ACC112 (cell line): ENCODE measurements around the gene TMEM167A.

Experiments used
- H2AFZ ChIP-seq: fragments of 200-600 bp; sonication (generic); one replicate; pipeline ENCODE4 v1.6.0; 2017; ENCODE audit warnings: antibody characterized with exemption, low read length; ENCODE audit not compliant: unreplicated experiment
- H3K27ac ChIP-seq: fragments of 200-600 bp; sonication (generic); 2 replicates; pipeline ENCODE4 v1.5.1; 2014; ENCODE audit warnings: low read depth, mild to moderate bottlenecking, antibody characterized with exemption, low read length, moderate library complexity
- H3K27me3 ChIP-seq: fragments of 200-600 bp; sonication (generic); 2 replicates; pipeline ENCODE4 v1.6.1; 2014; ENCODE audit warnings: mild to moderate bottlenecking, antibody characterized with exemption, low read length, moderate library complexity, mixed read lengths; ENCODE audit not compliant: insufficient read depth
- H3K36me3 ChIP-seq: fragments of 200-600 bp; sonication (generic); 2 replicates; pipeline ENCODE4 v1.6.1; 2016; ENCODE audit warnings: mild to moderate bottlenecking, antibody characterized with exemption, low read length, moderate library complexity, mixed read lengths; ENCODE audit not compliant: insufficient read depth
- H3K4me1 ChIP-seq: fragments of 200-600 bp; sonication (generic); one replicate; pipeline ENCODE4 v1.6.1; 2016; ENCODE audit warnings: low read length, mixed read lengths; ENCODE audit not compliant: insufficient read depth, unreplicated experiment, control insufficient read depth
- H3K4me3 ChIP-seq: fragments of 200-600 bp; sonication (generic); 2 replicates; pipeline ENCODE4 v1.5.1; 2014; ENCODE audit warnings: mild to moderate bottlenecking, low read depth, low read length
- H3K79me2 ChIP-seq: fragments of 200-600 bp; sonication (generic); one replicate; pipeline ENCODE4 v1.6.0; 2016; ENCODE audit warnings: low read length; ENCODE audit not compliant: control insufficient read depth, unreplicated experiment, insufficient read depth

The TMEM167A gene

DNA sequence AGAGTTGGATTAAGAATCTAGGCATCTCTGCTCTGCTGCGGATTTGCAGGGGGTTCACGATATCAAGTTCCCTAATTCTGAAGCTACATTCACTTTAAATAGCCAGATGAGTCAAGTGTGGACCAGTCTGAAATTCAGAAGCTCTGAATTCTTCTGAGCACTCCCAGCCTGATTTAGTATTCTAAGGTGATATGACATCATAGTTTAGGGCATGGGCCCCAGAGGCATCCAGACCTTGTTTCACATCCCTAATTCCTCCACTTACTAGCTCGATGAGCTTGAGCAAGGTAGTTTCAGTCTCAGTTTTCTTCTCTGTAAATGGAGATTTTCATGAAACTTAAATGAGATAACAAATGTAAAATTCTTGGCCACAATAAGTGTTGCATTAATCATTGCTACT lies 65.2 kb downstream of the TMEM167A start:
- Histone ChIP-seq H3K4me3 (no peak overlapping the region), H3K27ac (no peak overlapping the region), H3K36me3 (no peaks in the 10 kb centered on the region), H3K4me1 (no peaks in the 10 kb centered on the region), H2AFZ (no peak overlapping the region), H3K27me3 (no peaks in the 10 kb centered on the region), H3K79me2 (no peaks in the 10 kb centered on the region)

DNA sequence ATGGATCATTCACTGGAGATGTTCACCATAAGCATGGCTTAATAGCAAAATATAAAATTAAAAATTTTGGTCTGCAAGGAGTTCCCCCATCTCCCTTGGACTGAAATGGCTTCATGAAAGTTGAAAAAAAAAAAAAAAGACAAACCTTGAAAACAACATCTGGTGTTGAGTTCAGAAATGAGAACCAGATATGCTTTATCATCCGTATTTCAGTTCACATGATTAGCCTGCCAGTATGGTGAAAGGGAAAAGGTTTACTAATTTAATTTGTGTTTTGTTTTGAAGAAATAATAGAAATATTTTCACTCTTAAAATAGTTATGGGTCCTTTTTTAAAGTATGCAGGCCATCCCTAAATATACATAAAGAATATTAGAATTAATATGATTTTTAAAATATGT lies 67.8 kb downstream of the TMEM167A start:
- H3K79me2 ChIP-seq, result no peaks in the 10 kb centered on the region
- H3K27me3 ChIP-seq, result no peaks in the 10 kb centered on the region
- H3K36me3 ChIP-seq, result no peaks in the 10 kb centered on the region
- no peak overlapping the region for H3K27ac ChIP-seq
- H3K4me3 ChIP-seq, result no peak overlapping the region
- H2AFZ ChIP-seq, result no peak overlapping the region
- H3K4me1 ChIP-seq, result no peaks in the 10 kb centered on the region

DNA sequence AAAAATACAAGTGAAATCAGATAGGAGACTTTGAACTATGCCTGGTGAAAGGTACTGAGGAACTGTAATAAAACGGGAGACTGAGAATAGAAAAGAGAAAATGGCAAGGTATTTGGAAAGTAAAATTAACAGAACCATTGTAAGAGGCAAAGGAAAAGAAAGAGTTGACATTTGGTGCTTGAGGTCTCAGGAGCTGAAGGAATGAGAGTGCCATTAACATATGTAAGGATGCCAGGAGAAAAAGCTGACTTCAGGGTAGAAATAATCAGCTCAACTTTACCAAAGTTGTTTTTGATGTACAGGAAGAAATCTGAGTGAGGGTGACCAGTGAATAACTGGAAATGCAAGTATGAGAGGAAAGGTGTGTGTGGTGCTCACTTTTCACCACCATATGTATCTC lies 69.4 kb downstream of the TMEM167A start:
- Histone ChIP-seq H3K4me3 (no peak overlapping the region), H3K27ac (no peak overlapping the region), H3K79me2 (no peaks in the 10 kb centered on the region), H2AFZ (no peak overlapping the region), H3K36me3 (no peaks in the 10 kb centered on the region), H3K4me1 (no peaks in the 10 kb centered on the region), H3K27me3 (no peaks in the 10 kb centered on the region)

GRCh38 chr5:83006683-83007283 lies 70.4 kb downstream of the TMEM167A start:
- Histone ChIP-seq H3K79me2 (no peaks in the 10 kb centered on the region), H3K36me3 (no peaks in the 10 kb centered on the region), H3K4me3 (no peak overlapping the region), H2AFZ (no peak overlapping the region), H3K4me1 (no peaks in the 10 kb centered on the region), H3K27me3 (no peaks in the 10 kb centered on the region), H3K27ac (no peak overlapping the region)

- H3K27me3 ChIP-seq, result no peaks in the 10 kb centered on the region
- no peaks in the 10 kb centered on the region for H3K4me1 ChIP-seq
- no peak overlapping the region for H3K4me3 ChIP-seq
- no peaks in the 10 kb centered on the region for H3K36me3 ChIP-seq
- no peaks in the 10 kb centered on the region for H3K79me2 ChIP-seq
- no peak overlapping the region for H2AFZ ChIP-seq
- no peak overlapping the region for H3K27ac ChIP-seq
Observed at GRCh38 chr5:83003791-83004190, 73.4 kb downstream of the TMEM167A start.
